Lower leg skin (tissue), 3 donors: Measurements from ENCODE around the gene HAND1.

Source experiments
- POLR2A ChIP-seq, 2 donors: fragments of 450-650 bp; IDR thresholded peaks; one replicate each; pipeline ENCODE4 v1.6.1; 2016 to 2017; ENCODE audit warnings: antibody characterized with exemption in 2 of 2, mild to moderate bottlenecking in 1 of 2, moderate library complexity in 1 of 2
- TF ChIP-seq, protein P1 (sequence below), 3 donors: fragments of 450-650 bp; IDR thresholded peaks; one replicate each; pipeline ENCODE4 v1.5.1; 2016; ENCODE audit warnings: antibody characterized with exemption in 3 of 3, mild to moderate bottlenecking in 3 of 3, moderate library complexity in 2 of 3

DNA sequence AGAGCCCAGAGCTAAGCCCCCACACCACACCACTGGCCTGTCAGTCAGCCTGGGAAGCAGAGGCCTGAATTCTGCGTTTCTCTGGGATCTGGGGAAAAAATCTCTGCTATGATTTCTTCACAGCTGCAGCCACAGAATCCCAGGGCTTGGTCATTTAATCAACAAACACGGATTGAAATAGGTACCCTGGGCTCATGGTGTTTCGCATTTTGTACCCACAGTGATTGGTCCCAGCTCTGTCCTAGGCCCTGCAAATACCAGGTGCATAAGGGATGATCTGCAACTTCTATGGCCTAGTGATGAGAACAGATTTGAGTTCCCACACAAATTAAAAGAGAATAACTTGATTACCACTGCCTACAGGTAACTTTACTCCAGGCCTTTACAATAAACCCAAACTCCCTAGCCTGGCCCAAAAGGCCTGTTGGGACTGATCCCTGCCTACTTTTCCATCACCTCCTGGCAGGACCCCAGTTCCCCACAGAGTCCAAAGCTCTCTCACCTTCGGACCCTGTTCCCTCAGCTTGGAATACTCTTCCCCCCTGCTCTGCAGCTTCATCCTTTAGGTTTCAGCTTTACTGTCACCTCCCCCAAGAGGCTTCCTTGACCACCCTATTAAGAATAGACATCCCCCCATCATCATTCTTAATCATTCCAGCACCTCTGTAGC, 46.9 kb downstream of the HAND1 start:
- TF ChIP-seq, protein P1, sequence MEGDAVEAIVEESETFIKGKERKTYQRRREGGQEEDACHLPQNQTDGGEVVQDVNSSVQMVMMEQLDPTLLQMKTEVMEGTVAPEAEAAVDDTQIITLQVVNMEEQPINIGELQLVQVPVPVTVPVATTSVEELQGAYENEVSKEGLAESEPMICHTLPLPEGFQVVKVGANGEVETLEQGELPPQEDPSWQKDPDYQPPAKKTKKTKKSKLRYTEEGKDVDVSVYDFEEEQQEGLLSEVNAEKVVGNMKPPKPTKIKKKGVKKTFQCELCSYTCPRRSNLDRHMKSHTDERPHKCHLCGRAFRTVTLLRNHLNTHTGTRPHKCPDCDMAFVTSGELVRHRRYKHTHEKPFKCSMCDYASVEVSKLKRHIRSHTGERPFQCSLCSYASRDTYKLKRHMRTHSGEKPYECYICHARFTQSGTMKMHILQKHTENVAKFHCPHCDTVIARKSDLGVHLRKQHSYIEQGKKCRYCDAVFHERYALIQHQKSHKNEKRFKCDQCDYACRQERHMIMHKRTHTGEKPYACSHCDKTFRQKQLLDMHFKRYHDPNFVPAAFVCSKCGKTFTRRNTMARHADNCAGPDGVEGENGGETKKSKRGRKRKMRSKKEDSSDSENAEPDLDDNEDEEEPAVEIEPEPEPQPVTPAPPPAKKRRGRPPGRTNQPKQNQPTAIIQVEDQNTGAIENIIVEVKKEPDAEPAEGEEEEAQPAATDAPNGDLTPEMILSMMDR (IDR thresholded peaks at IDR 0.05), result no peak
- TF ChIP-seq POLR2A (IDR thresholded peaks at IDR 0.05), result no peak
